ENCODE measurements around the gene PGAP6.

Gene PGAP6

GRCh38 chr16:324451-325334 lies 57.1 kb downstream of the PGAP6 start:
- no peak for DNase-seq

- DNase-seq, result no peak
These were observed 57.7 kb downstream of the PGAP6 start for GRCh38 chr16:324201-324450.

- DNase-seq, result no peak
These were observed 59.2 kb downstream of the PGAP6 start for GRCh38 chr16:322476-323143.

- no peak for DNase-seq
These were observed 60.2 kb downstream of the PGAP6 start for GRCh38 chr16:321532-321931.
